ENCODE data around the gene UBE4A.

DNA sequence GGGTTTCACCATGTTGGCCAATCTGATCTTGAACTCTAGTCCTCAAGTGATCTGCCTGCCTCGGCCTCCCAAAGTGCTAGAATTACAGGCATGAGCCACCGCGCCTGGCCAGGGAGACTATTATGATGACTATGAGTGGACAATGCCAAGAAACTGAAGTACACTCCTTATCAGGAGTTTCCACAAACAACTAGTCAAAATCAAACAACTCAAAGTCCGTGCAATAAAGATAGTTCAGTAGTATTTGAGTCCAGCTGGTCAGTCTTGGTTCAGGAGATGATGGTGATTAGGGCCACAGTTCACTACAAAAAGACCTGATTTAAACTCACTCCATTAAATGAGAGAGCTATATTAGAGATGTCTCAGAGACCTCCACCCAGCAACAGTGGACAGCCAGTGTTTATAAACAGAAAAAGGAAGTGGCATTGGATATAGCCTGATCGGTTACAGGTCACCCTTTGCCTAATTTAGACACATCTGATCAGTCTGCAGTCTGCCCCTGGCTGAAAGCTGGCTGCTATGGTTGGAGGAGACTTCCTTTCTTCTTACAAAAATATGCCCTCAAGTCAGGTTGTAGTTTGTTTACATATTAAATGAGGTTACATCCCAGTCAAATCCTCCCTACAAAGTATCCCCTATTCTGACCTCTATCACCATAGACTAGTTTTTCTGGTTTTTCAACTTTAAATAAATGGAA is 37.9 kb upstream of the UBE4A start:
- TF ChIP-seq, protein P1, sequence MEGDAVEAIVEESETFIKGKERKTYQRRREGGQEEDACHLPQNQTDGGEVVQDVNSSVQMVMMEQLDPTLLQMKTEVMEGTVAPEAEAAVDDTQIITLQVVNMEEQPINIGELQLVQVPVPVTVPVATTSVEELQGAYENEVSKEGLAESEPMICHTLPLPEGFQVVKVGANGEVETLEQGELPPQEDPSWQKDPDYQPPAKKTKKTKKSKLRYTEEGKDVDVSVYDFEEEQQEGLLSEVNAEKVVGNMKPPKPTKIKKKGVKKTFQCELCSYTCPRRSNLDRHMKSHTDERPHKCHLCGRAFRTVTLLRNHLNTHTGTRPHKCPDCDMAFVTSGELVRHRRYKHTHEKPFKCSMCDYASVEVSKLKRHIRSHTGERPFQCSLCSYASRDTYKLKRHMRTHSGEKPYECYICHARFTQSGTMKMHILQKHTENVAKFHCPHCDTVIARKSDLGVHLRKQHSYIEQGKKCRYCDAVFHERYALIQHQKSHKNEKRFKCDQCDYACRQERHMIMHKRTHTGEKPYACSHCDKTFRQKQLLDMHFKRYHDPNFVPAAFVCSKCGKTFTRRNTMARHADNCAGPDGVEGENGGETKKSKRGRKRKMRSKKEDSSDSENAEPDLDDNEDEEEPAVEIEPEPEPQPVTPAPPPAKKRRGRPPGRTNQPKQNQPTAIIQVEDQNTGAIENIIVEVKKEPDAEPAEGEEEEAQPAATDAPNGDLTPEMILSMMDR (optimal IDR thresholded peaks at IDR 0.05 in 1 of 3, IDR thresholded peaks at IDR 0.05 in 1 of 3, conservative IDR thresholded peaks at IDR 0.05 in 1 of 3; ENCODE audit: extremely low read depth in 1 of 3, insufficient read depth in 2 of 3, low read length in 3 of 3) = no peak
- no peak for TF ChIP-seq EZH2 (IDR thresholded peaks at IDR 0.05; ENCODE audit: low read length)

Measured in keratinocyte (primary cell).